H1 (cell line): Measurements from ENCODE around the gene DHRS4.
"Not testable (repeated sequence)": the region's sequence is repeated elsewhere in the genome, so short reads cannot be mapped to it uniquely, and the experiment has no call there.

ENCODE experiments used
- CREB1 ChIP-seq: IDR thresholded peaks from 2 replicates; pipeline ENCODE4 v1.6.1; 2012; ENCODE audit warnings: inconsistent platforms
- EP300 ChIP-seq, 2 experiments: IDR thresholded peaks; 1 replicate in 1 of 2; 2 replicates in 1 of 2; pipeline ENCODE4 v1.6.1; 2011 to 2012; ENCODE audit warnings: low read depth in 2 of 2, low read length in 2 of 2, mild to moderate bottlenecking in 2 of 2, borderline replicate concordance in 1 of 2, inconsistent platforms in 1 of 2, moderate library complexity in 1 of 2
- EZH2 ChIP-seq: fragments of 200-600 bp; sonication (generic); IDR thresholded peaks from 2 replicates; pipeline ENCODE4 v1.7.1; 2012; ENCODE audit warnings: low read depth, mild to moderate bottlenecking, moderate library complexity, low read length, inconsistent platforms; ENCODE audit not compliant: severe bottlenecking
- POLR2A ChIP-seq, 2 experiments: IDR thresholded peaks; 1 replicate in 1 of 2; 2 replicates in 1 of 2; pipeline ENCODE4 v1.6.1; 2011; ENCODE audit warnings: low read depth in 2 of 2, low read length in 2 of 2, mild to moderate bottlenecking in 2 of 2; ENCODE audit errors: control extremely low read depth in 1 of 2
- RFX5 ChIP-seq: IDR thresholded peaks from 2 replicates; pipeline ENCODE4 v1.6.1; 2011; ENCODE audit warnings: low read depth, low read length, improper control_type of control experiment, borderline replicate concordance
- SUZ12 ChIP-seq: fragments of 200-600 bp; sonication (generic); IDR thresholded peaks from 2 replicates; pipeline ENCODE4 v1.6.1; 2012; ENCODE audit warnings: mild to moderate bottlenecking, inconsistent platforms, low read length, moderate library complexity, mixed read lengths
- TAF1 ChIP-seq: IDR thresholded peaks from 2 replicates; pipeline ENCODE4 v1.6.1; 2011; ENCODE audit warnings: mild to moderate bottlenecking, low read depth, low read length
- TEAD4 ChIP-seq: IDR thresholded peaks from 2 replicates; pipeline ENCODE4 v1.6.1; 2012; ENCODE audit warnings: low read depth, low read length, inconsistent platforms, mixed read lengths
- TF ChIP-seq, protein P1 (sequence below), 3 experiments: IDR thresholded peaks; 1 replicate in 2 of 3; 2 replicates in 1 of 3; pipeline versions ENCODE4 v1.5.1 to v1.6.1; 2011; ENCODE audit warnings: low read length in 3 of 3, mild to moderate bottlenecking in 3 of 3, inconsistent platforms in 2 of 3, low read depth in 1 of 3, moderate library complexity in 1 of 3; ENCODE audit not compliant: insufficient read depth in 1 of 3; ENCODE audit errors: control extremely low read depth in 1 of 3
- TF ChIP-seq, protein P2 (sequence below): IDR thresholded peaks from 2 replicates; pipeline ENCODE4 v1.6.1; 2012; ENCODE audit warnings: inconsistent platforms

DNA sequence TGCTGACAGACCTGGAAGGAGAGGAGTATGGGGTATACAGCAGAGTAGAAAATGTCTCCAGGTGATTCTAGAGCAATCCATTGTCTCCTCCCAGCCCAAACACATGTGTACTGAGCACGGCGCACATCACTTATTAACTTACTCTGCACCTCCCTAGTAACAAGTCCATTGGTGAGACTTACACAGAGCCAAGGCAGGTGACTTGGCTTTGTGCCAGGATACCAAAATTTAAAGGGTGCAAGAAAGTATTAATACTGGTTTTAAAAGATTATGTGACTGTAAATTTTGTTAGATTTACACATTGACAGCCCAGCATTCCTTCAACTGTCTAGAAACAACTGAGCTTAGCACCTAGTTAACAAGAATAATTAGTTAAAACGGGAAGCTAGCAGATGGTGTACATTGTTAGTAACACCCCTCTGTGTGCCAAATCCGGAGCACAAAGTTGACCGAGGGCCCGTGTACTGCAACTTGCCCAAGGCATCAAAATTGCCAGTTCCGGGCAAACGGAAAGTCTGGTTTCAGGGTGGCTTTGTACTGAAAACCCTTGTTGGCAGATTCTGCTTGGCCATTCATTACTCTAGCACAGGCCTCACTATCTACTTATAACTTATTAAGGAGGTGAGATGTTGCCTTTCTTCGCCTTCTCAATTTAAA lies 4.5 kb downstream of the DHRS4 start:
- TF ChIP-seq, protein P1, sequence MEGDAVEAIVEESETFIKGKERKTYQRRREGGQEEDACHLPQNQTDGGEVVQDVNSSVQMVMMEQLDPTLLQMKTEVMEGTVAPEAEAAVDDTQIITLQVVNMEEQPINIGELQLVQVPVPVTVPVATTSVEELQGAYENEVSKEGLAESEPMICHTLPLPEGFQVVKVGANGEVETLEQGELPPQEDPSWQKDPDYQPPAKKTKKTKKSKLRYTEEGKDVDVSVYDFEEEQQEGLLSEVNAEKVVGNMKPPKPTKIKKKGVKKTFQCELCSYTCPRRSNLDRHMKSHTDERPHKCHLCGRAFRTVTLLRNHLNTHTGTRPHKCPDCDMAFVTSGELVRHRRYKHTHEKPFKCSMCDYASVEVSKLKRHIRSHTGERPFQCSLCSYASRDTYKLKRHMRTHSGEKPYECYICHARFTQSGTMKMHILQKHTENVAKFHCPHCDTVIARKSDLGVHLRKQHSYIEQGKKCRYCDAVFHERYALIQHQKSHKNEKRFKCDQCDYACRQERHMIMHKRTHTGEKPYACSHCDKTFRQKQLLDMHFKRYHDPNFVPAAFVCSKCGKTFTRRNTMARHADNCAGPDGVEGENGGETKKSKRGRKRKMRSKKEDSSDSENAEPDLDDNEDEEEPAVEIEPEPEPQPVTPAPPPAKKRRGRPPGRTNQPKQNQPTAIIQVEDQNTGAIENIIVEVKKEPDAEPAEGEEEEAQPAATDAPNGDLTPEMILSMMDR (IDR thresholded peaks at IDR 0.05; ENCODE audit: control extremely low read depth in 1 of 3, insufficient read depth in 1 of 3, low read depth in 1 of 3, low read length in 3 of 3), result not testable (repeated sequence)
- TF ChIP-seq EZH2; SUZ12; EP300 (IDR thresholded peaks at IDR 0.05; ENCODE audit: borderline replicate concordance in 1 of 2, low read depth in 2 of 2, low read length in 2 of 2); POLR2A (IDR thresholded peaks at IDR 0.05; ENCODE audit: control extremely low read depth in 1 of 2, low read depth in 2 of 2, low read length in 2 of 2); RFX5; TAF1; CREB1; TEAD4: not testable (repeated sequence)
- TF ChIP-seq, protein P2, sequence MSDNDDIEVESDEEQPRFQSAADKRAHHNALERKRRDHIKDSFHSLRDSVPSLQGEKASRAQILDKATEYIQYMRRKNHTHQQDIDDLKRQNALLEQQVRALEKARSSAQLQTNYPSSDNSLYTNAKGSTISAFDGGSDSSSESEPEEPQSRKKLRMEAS, result not testable (repeated sequence)
